ENCODE data around the gene LRRC8B.

Gene LRRC8B

GRCh38 chr1:89548122-89548857 is 23.7 kb downstream of the LRRC8B start:
- no peak for DNase-seq

GRCh38 chr1:89550995-89551394 is 26.4 kb downstream of the LRRC8B start:
- DNase-seq, result no peak

GRCh38 chr1:89552471-89553081 is 27.9 kb downstream of the LRRC8B start:
- no peak for DNase-seq

GRCh38 chr1:89553157-89553556 is 28.5 kb downstream of the LRRC8B start:
- no peak for DNase-seq

GRCh38 chr1:89555550-89555949 is 30.9 kb downstream of the LRRC8B start:
- no peak for DNase-seq

- DNase-seq, result no peak
Observed at GRCh38 chr1:89556726-89557444, 32.3 kb downstream of the LRRC8B start.

GRCh38 chr1:89557445-89557825 is 32.8 kb downstream of the LRRC8B start:
- DNase-seq, result no peak

- DNase-seq, result no peak
Observed at GRCh38 chr1:89557956-89558355, 33.3 kb downstream of the LRRC8B start.

GRCh38 chr1:89563957-89564604 is 39.5 kb downstream of the LRRC8B start:
- no peak for DNase-seq

- DNase-seq, result no peak
Observed at GRCh38 chr1:89565521-89565920, 40.9 kb downstream of the LRRC8B start.

- peak; percentile 8 for DNase-seq
Observed at GRCh38 chr1:89566761-89567174, 42.1 kb downstream of the LRRC8B start.

GRCh38 chr1:89567797-89568196 is 43.2 kb downstream of the LRRC8B start:
- no peak for DNase-seq

- DNase-seq, result no peak
Observed at GRCh38 chr1:89573410-89573809, 48.8 kb downstream of the LRRC8B start.

GRCh38 chr1:89574621-89575020 is 50.0 kb downstream of the LRRC8B start:
- no peak for DNase-seq

- DNase-seq, result no peak
Observed at GRCh38 chr1:89575207-89575606, 50.6 kb downstream of the LRRC8B start.

- no peak for DNase-seq
Observed at GRCh38 chr1:89576013-89576412, 51.4 kb downstream of the LRRC8B start.

- DNase-seq, result no peak
Observed at GRCh38 chr1:89578151-89578550, 53.5 kb downstream of the LRRC8B start.

- no peak for DNase-seq
Observed at GRCh38 chr1:89578946-89579684, 54.5 kb downstream of the LRRC8B start.

GRCh38 chr1:89580036-89580435 is 55.4 kb downstream of the LRRC8B start:
- DNase-seq, result no peak

- DNase-seq, result no peak
Observed at GRCh38 chr1:89581859-89582258, 57.2 kb downstream of the LRRC8B start.

GRCh38 chr1:89582571-89582970 is 57.9 kb downstream of the LRRC8B start:
- no peak for DNase-seq

- DNase-seq, result no peak
Observed at GRCh38 chr1:89584211-89584610, 59.6 kb downstream of the LRRC8B start.

GRCh38 chr1:89584781-89585180 is 60.2 kb downstream of the LRRC8B start:
- DNase-seq, result no peak
